RWPE2 (cell line): ENCODE data around the gene SGO1.

Experiments
- ATAC-seq: fragments of 200-7000 bp; cut with Tn5 transposase; 3 replicates; pipeline ENCODE4 v1.9.1; 2021; ENCODE audit warnings: low read depth
- DNase-seq: peaks from one replicate; pipeline ENCODE4 v3.0.0-alpha.2; 2020; ENCODE audit warnings: low spot score
- H3K27ac ChIP-seq: fragments of 450-650 bp; 2 replicates; pipeline ENCODE4 v1.5.1; 2017; ENCODE audit warnings: mild to moderate bottlenecking; ENCODE audit not compliant: poor library complexity, severe bottlenecking
- H3K27me3 ChIP-seq: fragments of 250-450 bp; sonication (Bioruptor Pico); 2 replicates; pipeline ENCODE4 v1.5.1; 2021; ENCODE audit warnings: mild to moderate bottlenecking, moderate library complexity; ENCODE audit not compliant: insufficient read depth, poor library complexity, severe bottlenecking
- H3K36me3 ChIP-seq: fragments of 250-450 bp; sonication (Bioruptor Pico); 2 replicates; pipeline ENCODE4 v1.5.1; 2020; ENCODE audit warnings: low read depth, mild to moderate bottlenecking, moderate library complexity
- H3K4me1 ChIP-seq: fragments of 250-450 bp; sonication (Bioruptor Pico); 2 replicates; pipeline ENCODE4 v1.5.1; 2021; ENCODE audit warnings: mild to moderate bottlenecking, moderate library complexity; ENCODE audit not compliant: insufficient read depth, poor library complexity, severe bottlenecking
- H3K4me3 ChIP-seq: fragments of 250-450 bp; sonication (Bioruptor Pico); 2 replicates; pipeline ENCODE4 v1.5.1; 2021; ENCODE audit warnings: mild to moderate bottlenecking, moderate library complexity; ENCODE audit not compliant: severe bottlenecking
- H3K9me3 ChIP-seq: fragments of 250-450 bp; sonication (Bioruptor Pico); 2 replicates; pipeline ENCODE4 v1.5.1; 2021; ENCODE audit warnings: mild to moderate bottlenecking, moderate library complexity; ENCODE audit not compliant: severe bottlenecking
- CTCF ChIP-seq: fragments of 450-650 bp; IDR thresholded peaks from one replicate; pipeline ENCODE4 v1.5.1; 2017; ENCODE audit warnings: mild to moderate bottlenecking, moderate library complexity; ENCODE audit not compliant: poor library complexity, severe bottlenecking

SGO1 gene

GRCh38 chr3:20141316-20141715 lies 44.7 kb downstream of the SGO1 start:
- H3K36me3 ChIP-seq = peaks cover 6% of the 10 kb centered on the region; the same call in 1 of the 2 replicates
- DNase-seq (no peak), ATAC-seq (no peak)
- no peak overlapping the region for H3K27ac ChIP-seq
- H3K27me3 ChIP-seq = no peaks in the 10 kb centered on the region
- H3K9me3 ChIP-seq = no peaks in the 10 kb centered on the region
- no peak for TF ChIP-seq CTCF
- no peak overlapping the region for H3K4me3 ChIP-seq
- no peaks in the 10 kb centered on the region for H3K4me1 ChIP-seq

- ATAC-seq (no peak), DNase-seq (no peak)
- no peaks in the 10 kb centered on the region for H3K4me1 ChIP-seq
- no peaks in the 10 kb centered on the region for H3K27me3 ChIP-seq
- H3K9me3 ChIP-seq = no peaks in the 10 kb centered on the region
- no peak overlapping the region for H3K4me3 ChIP-seq
- TF ChIP-seq CTCF = no peak
- H3K36me3 ChIP-seq = peaks cover 6% of the 10 kb centered on the region; the same call in 1 of the 2 replicates
- no peak overlapping the region for H3K27ac ChIP-seq
These were observed 45.1 kb downstream of the SGO1 start for GRCh38 chr3:20140881-20141280.

GRCh38 chr3:20137647-20138046 lies 48.4 kb downstream of the SGO1 start:
- Histone ChIP-seq H3K4me3 (no peak overlapping the region), H3K9me3 (no peaks in the 10 kb centered on the region), H3K27me3 (no peaks in the 10 kb centered on the region), H3K4me1 (no peaks in the 10 kb centered on the region), H3K27ac (no peak overlapping the region), H3K36me3 (peaks cover 6% of the 10 kb centered on the region; the same call in 1 of the 2 replicates)
- DNase-seq (no peak), ATAC-seq (no peak)
- no peak for TF ChIP-seq CTCF

GRCh38 chr3:20136231-20136630 lies 49.8 kb downstream of the SGO1 start:
- no peak for TF ChIP-seq CTCF
- no peak for DNase-seq
- H3K27ac ChIP-seq = no peak overlapping the region

GRCh38 chr3:20130106-20130505 lies 55.9 kb downstream of the SGO1 start:
- DNase-seq (no peak), ATAC-seq (no peak)
- no peak overlapping the region for H3K4me3 ChIP-seq
- H3K27me3 ChIP-seq = no peaks in the 10 kb centered on the region
- no peak for TF ChIP-seq CTCF
- no peaks in the 10 kb centered on the region for H3K4me1 ChIP-seq
- H3K36me3 ChIP-seq = no peaks in the 10 kb centered on the region
- H3K9me3 ChIP-seq = no peaks in the 10 kb centered on the region
- H3K27ac ChIP-seq = no peak overlapping the region

More at GRCh38 chr3:20136231-20136630, 49.8 kb downstream of the SGO1 start:
- Histone ChIP-seq H3K4me3 (no peak overlapping the region), H3K9me3 (no peaks in the 10 kb centered on the region), H3K27me3 (no peaks in the 10 kb centered on the region), H3K4me1 (no peaks in the 10 kb centered on the region), H3K36me3 (peaks cover 6% of the 10 kb centered on the region; the same call in 1 of the 2 replicates)
- no peak for ATAC-seq
